Pulmonary artery endothelial cell (primary cell): ENCODE results near the gene KAT2B. TPM values are rescaled to one million over a fixed set of nuclear protein-coding genes. Genes with fewer than 3 reads are reported as not detected.

Experiments used
- DNase-seq: peaks from one replicate; pipeline ENCODE4 v3.0.0-alpha.2; 2011; ENCODE audit warnings: low read depth, low spot score
- total RNA-seq: library from RNA; depleted of rRNA; stranded (reverse); fragments of >200 nt; gene quantifications from 2 replicates; pipeline ENCODE4 v1.2.3, GENCODE V29; 2014

Gene KAT2B
- total RNA-seq, 1 donor from 2014 or later: 7.1 TPM

GRCh38 chr3:20142517-20142916, 102.3 kb downstream of the KAT2B start:
- DNase-seq: no peak

- no peak for DNase-seq
Observed at GRCh38 chr3:20143519-20143918, 103.3 kb downstream of the KAT2B start.

- DNase-seq: no peak
Observed at GRCh38 chr3:20145874-20146273, 105.6 kb downstream of the KAT2B start.

GRCh38 chr3:20146301-20146700, 106.1 kb downstream of the KAT2B start:
- no peak for DNase-seq

GRCh38 chr3:20147361-20147760, 107.1 kb downstream of the KAT2B start:
- no peak for DNase-seq

GRCh38 chr3:20148466-20148865, 108.2 kb downstream of the KAT2B start:
- DNase-seq: no peak

- no peak for DNase-seq
Observed at GRCh38 chr3:20154078-20154477, 113.8 kb downstream of the KAT2B start.

- no peak for DNase-seq
Observed at GRCh38 chr3:20154928-20155327, 114.7 kb downstream of the KAT2B start.

GRCh38 chr3:20160230-20160629, 120.0 kb downstream of the KAT2B start:
- no peak for DNase-seq

- no peak for DNase-seq
Observed at GRCh38 chr3:20161714-20162113, 121.5 kb downstream of the KAT2B start.

- no peak for DNase-seq
Observed at GRCh38 chr3:20173844-20174410, 133.7 kb downstream of the KAT2B start.

GRCh38 chr3:20181276-20181675, 141.0 kb downstream of the KAT2B start:
- no peak for DNase-seq

- DNase-seq: no peak
Observed at GRCh38 chr3:20182206-20182605, 142.0 kb downstream of the KAT2B start.

GRCh38 chr3:20185331-20185678, 145.1 kb downstream of the KAT2B start:
- no peak for DNase-seq

GRCh38 chr3:20185679-20186599, 145.7 kb downstream of the KAT2B start, which contains the start of gene SGO1:
Gene SGO1, minus strand, starts transcription at chr3:20186206. Its CDS starts 2,179 bp downstream, at chr3:20184027.
- peak; percentile 88 for DNase-seq

- no peak for DNase-seq
Observed at GRCh38 chr3:20186600-20187004, 146.4 kb downstream of the KAT2B start.

GRCh38 chr3:20190991-20191390, 150.7 kb downstream of the KAT2B start:
- DNase-seq: no peak

- no peak for DNase-seq
Observed at GRCh38 chr3:20194793-20195460, 154.7 kb downstream of the KAT2B start.

GRCh38 chr3:20197775-20198174, 157.5 kb downstream of the KAT2B start:
- no peak for DNase-seq

- no peak for DNase-seq
Observed at GRCh38 chr3:20201143-20201542, 160.9 kb downstream of the KAT2B start.
